Activated T-helper 9 cell treated with anti-CD3 and anti-CD28 coated beads, Interleukin-2, amount 50 U/mL, for 16 hours (primary cell): ENCODE data around the gene EPN1.
A peak's percentile ranks its signal among the peaks of the same experiment; 100 is the strongest.

Source experiments
- DNase-seq: peaks from one replicate; pipeline ENCODE4 v3.0.0-alpha.2; 2020; ENCODE audit warnings: low read depth

Gene EPN1

DNA sequence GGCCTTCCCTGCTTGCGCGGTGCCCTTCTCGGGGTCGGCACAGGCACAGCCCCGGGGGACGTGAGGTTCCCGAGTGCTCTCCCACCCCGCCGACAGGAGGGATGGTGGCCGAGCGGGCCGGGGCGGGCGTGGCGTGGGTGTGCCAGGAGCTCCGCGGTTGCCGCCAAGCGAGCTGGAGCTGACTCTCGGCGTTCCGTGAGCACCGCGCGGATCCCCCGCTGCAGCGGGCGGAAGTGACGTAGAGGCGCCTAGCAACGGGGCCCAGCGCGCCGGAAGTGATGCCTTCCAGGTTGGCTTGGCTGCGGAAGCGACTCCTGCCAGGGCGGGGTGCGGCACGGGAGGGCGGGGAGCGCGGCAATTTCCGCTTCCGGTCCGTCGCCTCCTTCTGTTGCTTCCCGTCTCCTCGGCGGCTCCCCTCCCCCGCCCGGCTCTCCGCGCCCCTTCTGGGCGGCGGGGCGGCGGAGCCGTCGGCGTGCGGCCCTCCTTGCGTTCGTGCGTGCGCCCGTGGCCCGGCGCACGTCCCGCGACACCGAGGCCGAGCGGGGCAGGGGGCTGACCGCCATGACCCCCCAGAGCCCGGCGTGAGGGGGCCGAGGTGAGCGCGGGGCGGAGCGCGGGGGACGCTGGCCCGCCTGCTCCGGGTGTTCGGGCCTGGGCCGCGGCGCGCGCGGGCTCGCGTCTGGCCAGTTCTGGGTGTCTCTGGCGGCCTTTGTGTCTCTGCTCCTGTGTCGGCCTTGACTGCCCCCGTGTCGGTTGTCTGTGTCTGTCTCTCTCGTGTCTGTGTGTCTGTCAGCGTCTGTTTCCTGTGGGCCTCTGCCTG is at the start of gene EPN1:
TSS of gene EPN1 (plus strand) at position 386 of the 820 bp plus-strand sequence. CDS start 3,402 bp downstream, outside the sequence.
- DNase-seq: peak; percentile 98

DNA sequence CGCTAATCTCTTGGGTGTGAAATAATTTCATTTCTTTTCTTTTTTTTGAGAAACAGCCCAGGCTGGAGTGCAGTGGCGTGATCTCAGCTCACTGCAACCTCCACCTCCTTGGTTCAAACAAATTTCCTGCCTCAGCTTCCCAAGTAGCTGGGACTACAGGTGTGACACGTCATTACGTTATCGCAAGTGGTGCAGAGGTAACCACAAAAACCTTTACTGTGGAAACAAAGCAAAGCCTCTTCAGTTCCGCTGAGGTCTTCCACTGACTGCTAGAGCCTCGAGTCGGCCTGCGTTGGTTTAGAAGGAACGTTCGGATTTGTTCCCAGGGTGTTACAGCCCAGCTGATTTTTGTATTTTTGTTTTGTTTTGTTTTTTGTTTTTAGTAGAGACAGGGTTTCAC is 48.7 kb upstream of the EPN1 start:
- peak; percentile 33 for DNase-seq

GRCh38 chr19:55632463-55632834 is 42.6 kb upstream of the EPN1 start:
- peak; percentile 69 for DNase-seq

DNA sequence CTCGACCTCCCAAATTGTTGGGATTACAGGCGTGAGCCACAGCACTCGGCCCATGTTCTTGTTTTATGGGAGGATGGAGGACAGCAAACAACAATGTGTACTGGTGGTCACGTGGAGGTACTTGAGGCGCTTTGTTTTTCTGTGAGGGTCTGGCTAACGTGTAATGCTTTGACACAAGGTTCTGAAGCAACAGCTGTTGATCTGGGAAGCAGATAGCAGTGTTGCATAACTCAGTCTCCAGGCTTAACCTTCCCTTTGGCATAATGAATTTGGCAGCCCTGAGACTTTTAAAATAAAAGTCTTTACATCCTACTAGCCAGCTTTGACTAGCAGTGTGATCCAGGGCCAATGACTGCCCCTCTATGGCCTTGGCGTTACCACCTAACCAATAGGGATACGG is 41.2 kb upstream of the EPN1 start:
- no peak for DNase-seq

- DNase-seq: no peak
Observed at GRCh38 chr19:55635334-55635717, 39.7 kb upstream of the EPN1 start.

- no peak for DNase-seq
Observed at GRCh38 chr19:55635856-55636440, 39.1 kb upstream of the EPN1 start.

- DNase-seq: no peak
Observed at GRCh38 chr19:55636723-55637122, 38.3 kb upstream of the EPN1 start.

DNA sequence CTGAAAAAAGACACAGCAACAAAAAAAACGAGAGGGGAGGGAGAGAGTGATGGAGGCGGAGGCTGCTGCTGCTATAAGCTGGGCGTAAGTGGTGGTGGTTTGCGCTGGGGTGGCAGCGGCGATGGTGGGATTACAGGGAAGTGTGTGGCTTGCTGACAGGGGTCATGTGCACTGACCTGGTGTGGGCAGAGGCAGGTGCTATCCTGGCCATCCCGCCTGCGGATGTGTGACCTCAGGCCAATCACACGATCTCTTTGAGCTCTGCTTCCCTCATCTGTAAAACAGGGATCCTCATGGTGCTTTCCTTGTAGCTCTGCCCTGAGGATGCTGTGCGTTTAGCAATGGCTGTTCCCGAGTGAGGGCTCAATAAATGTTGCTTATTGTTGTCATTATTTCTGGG is 37.5 kb upstream of the EPN1 start:
- DNase-seq: no peak

DNA sequence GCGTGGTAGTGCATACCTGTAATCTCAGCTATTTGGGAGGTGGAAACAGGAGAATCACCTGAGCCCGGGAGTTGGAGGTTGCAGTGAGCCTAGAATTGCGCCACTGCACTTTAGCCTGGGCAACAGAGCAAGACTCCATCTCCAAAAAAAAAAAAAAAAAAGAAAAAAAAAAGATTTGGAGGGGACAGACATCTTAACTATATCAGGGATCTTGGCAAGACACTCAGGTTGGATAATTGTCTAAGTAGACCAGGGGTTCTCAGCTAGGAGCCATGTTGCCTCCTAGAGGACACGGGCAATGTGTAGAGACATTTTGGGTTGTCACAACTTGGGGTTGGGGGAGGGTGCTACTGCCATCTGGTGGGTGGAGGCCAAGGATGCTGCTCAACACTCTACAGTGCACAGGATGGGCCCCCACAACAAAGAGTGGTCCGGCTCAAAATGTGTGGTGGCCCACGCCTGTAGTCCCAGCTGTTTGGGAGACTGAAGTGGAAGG is 36.1 kb upstream of the EPN1 start:
- no peak for DNase-seq

DNA sequence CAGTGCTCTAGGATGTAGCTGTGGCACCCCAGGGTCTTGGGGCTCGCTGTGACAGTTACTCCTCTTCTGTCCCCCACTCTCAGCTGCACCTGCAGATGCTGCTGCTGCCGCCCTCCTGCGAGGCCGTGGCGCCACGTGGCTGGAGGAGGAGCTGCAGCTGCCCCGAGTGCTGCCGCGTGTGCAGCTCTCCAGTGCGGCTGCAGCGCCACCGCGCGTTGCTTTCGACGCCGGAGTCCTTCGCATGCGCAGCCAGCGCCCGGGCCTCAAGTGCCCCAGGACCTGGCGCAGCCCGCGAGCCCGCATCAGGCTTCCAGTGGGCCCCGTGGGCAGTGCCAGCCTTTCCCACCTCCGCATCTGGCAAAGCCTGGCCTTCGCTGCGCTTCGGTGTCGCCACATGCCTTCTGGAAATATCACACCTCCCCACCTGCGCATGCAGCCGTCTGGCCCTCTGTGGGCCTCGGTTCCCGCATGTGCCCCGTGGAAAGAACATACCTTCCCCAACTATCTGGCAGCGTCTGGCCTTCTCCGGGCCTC is 34.9 kb upstream of the EPN1 start:
- DNase-seq: peak; percentile 67

GRCh38 chr19:55640577-55641425 is 34.2 kb upstream of the EPN1 start, which contains the start of gene ZNF580:
Gene ZNF580, plus strand, starts transcription at chr19:55641002. Its CDS starts 1,507 bp downstream, at chr19:55642509.
- DNase-seq: peak; percentile 46

- DNase-seq: no peak
Observed at GRCh38 chr19:55641426-55642152, 33.4 kb upstream of the EPN1 start.

GRCh38 chr19:55642153-55643002 is 32.6 kb upstream of the EPN1 start:
- DNase-seq: no peak

- DNase-seq: peak; percentile 74
Observed at GRCh38 chr19:55643003-55643886, 31.8 kb upstream of the EPN1 start, which contains the start of gene ZNF581. Gene ZNF581, plus strand, starts transcription at chr19:55643649. Its CDS starts 923 bp downstream, at chr19:55644572.

GRCh38 chr19:55643887-55644176 is 31.2 kb upstream of the EPN1 start:
- no peak for DNase-seq

DNA sequence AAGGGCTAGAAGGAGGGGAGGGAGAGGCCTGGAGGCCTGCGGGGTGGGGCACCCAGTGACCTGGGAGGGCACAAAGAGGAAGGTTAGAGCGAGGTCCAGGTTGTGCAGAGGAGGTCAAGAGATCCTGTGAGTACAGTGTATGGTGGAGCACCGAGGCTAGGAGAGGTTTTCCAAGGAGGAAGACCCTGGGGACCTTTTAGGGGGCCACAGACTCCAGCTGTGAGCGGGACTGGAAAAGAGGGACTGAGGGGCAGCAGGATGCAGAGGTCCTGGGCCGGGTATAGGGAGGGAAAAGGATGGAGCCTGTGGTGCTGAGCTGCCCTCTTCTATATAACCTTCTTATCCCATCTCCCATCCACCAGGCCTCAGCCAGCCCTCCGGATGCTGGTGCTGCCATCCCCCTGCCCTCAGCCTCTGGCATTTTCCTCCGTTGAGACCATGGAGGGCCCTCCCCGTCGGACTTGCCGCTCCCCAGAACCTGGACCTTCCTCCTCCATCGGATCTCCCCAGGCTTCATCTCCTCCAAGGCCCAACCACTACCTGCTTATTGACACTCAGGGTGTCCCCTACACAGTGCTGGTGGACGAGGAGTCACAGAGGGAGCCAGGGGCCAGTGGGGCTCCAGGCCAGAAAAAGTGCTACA is 30.7 kb upstream of the EPN1 start:
- no peak for DNase-seq

DNA sequence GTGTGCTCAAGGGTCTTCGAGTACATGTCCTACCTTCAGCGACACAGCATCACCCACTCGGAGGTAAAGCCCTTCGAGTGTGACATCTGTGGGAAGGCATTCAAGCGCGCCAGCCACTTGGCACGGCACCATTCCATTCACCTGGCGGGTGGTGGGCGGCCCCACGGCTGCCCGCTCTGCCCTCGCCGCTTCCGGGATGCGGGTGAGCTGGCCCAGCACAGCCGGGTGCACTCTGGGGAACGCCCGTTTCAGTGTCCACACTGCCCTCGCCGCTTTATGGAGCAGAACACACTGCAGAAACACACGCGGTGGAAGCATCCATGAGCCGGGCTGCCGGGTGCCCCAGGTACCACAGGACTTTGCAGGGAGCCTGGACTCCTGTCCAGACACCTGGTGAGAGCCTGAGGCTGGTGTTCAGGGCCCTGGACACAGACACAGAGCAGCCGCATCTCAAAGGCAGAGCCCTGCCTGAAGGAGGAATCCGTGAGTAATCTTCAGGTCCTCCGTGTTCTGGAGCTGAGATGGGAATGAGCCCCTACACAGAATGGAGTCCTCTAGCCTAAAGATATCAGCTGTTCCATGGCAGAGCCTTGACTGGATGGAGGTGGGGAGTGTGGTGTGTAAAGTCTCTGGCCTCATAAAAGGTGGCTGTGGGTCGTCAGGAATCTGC is 30.0 kb upstream of the EPN1 start:
- DNase-seq: no peak

- no peak for DNase-seq
Observed at GRCh38 chr19:55645512-55645881, 29.5 kb upstream of the EPN1 start.
